Ectodermal cell (in vitro differentiated cells): ENCODE measurements around the gene MNX1.
A peak's percentile ranks its signal among the peaks of the same experiment; 100 is the strongest.

ENCODE experiments used
- H3K27ac ChIP-seq: 2 replicates; pipeline ENCODE4 v1.7.0; 2013; ENCODE audit warnings: mild to moderate bottlenecking, low read depth, low read length; ENCODE audit not compliant: insufficient read depth, poor library complexity, severe bottlenecking
- H3K27me3 ChIP-seq: 2 replicates; pipeline ENCODE4 v1.7.0; 2013; ENCODE audit warnings: mild to moderate bottlenecking, low read length; ENCODE audit not compliant: insufficient read depth, control insufficient read depth, poor library complexity, severe bottlenecking
- H3K36me3 ChIP-seq: one replicate; pipeline ENCODE4 v1.7.0; 2013; ENCODE audit warnings: low read length; ENCODE audit not compliant: control insufficient read depth, insufficient read depth
- H3K4me1 ChIP-seq: one replicate; pipeline ENCODE4 v1.7.0; 2013; ENCODE audit warnings: low read length; ENCODE audit not compliant: control insufficient read depth, insufficient read depth
- H3K4me3 ChIP-seq: 2 replicates; pipeline ENCODE4 v1.7.0; 2013; ENCODE audit warnings: low read depth, low read length, control low read depth; ENCODE audit not compliant: insufficient read depth
- H3K9me3 ChIP-seq: 2 replicates; pipeline ENCODE4 v1.7.0; 2013; ENCODE audit warnings: mild to moderate bottlenecking, low read length, moderate library complexity; ENCODE audit not compliant: control insufficient read depth
- WGBS, 2 experiments: methylation state at CpG; one replicate each; pipeline ENCODE4 v1.1.7; 2013; ENCODE audit warnings: missing lambda C conversion rate in 2 of 2; 5-methylcytosine and 5-hydroxymethylcytosine counted together

Gene MNX1

GRCh38 chr7:157003445-157003755 lies 7.1 kb downstream of the MNX1 start:
- Histone ChIP-seq H3K4me3 (no peak overlapping the region), H3K36me3 (no peaks in the 10 kb centered on the region), H3K4me1 (peaks cover 31% of the 10 kb centered on the region), H3K27me3 (peaks cover 100% of the 10 kb centered on the region), H3K9me3 (no peaks in the 10 kb centered on the region), H3K27ac (no peak overlapping the region)
- WGBS, 2 experiments: 2% methylated on average over 6 of the region's 6 CpGs

DNA sequence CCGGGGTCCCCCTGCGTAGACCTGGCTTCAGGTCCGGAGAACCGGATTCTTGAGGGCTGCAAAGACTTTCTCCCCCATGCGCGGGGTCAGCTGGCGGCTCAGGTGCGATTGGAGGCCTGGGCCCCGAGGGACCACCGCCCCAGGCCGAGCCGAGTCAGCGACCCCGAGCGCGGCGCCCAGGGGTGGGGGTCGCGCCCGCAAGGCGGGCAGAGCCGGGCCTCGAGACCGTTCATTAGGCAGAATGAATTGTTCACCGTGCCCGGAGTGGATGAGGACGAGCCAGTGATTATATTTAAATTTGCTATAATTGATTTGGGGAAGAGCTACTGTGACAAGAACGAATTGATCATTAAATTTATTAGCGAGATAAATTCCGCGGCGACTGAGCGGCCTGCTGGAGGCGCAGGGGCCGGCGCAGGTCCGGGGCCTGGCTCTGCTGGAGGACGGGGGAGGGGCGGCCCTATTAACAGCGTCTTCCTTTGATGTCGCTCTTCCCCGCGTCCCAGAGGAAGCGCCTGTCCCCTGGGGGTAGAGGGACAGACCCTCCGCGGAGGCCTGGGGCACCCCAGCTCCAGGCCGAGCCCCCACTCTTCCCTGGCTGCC lies 7.5 kb downstream of the MNX1 start:
- Histone ChIP-seq H3K9me3 (no peaks in the 10 kb centered on the region), H3K4me3 (no peak overlapping the region), H3K4me1 (peaks cover 31% of the 10 kb centered on the region), H3K27me3 (peaks cover 100% of the 10 kb centered on the region), H3K36me3 (no peaks in the 10 kb centered on the region), H3K27ac (no peak overlapping the region)
- WGBS, 2 experiments: 1% methylated on average over 47 of the region's 47 CpGs

DNA sequence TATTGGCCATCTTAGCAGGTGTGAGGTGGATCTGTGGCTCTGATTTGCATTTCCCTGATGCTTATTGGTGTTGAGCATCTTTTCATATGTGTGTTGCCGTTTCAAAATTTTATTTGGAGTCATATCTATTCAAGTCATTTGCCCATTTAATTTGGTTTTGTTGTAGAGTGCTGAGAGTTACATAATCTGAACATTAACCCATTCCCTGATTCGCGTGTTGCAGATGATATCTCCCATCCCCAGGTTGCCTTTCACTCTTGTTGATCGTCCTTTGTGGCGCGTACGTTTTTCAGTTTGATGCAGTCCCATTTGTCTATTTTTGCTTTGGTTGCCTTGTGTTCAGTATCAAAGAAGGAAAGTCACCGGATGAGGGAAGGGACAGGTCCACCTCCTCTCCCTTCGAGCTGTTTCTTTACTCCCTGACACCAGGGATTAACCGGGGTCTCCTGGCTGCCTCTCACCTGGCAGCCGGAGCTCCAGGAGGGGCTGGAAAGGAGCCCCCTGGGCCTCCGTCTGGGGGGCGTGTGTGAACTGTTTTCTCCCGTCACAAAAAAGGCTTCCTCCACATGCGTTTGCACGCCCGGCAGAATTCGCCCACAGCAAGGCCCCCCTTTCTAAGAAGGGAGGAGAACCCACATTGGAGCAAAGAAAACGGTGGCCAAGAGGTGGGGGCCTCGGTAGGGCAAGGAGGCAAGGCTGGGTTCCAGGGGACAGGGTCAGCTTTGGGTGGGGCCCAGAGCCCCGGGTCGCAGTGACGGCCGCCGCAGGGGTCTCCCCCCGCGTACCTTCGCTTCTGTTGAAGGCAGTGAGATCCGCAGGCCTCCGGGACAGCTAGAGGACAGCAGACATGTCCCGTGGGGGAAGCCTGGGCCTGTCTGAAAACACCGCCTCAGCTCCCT lies 8.3 kb downstream of the MNX1 start:
- no peak overlapping the region for H3K27ac ChIP-seq
- H3K27me3 ChIP-seq: peaks cover 100% of the 10 kb centered on the region
- H3K36me3 ChIP-seq: no peaks in the 10 kb centered on the region
- H3K4me3 ChIP-seq: no peak overlapping the region
- peaks cover 31% of the 10 kb centered on the region for H3K4me1 ChIP-seq
- WGBS, 2 experiments: 4 to 5% methylated on average over 31 to 32 of the region's 32 CpGs
- H3K9me3 ChIP-seq: no peaks in the 10 kb centered on the region

DNA sequence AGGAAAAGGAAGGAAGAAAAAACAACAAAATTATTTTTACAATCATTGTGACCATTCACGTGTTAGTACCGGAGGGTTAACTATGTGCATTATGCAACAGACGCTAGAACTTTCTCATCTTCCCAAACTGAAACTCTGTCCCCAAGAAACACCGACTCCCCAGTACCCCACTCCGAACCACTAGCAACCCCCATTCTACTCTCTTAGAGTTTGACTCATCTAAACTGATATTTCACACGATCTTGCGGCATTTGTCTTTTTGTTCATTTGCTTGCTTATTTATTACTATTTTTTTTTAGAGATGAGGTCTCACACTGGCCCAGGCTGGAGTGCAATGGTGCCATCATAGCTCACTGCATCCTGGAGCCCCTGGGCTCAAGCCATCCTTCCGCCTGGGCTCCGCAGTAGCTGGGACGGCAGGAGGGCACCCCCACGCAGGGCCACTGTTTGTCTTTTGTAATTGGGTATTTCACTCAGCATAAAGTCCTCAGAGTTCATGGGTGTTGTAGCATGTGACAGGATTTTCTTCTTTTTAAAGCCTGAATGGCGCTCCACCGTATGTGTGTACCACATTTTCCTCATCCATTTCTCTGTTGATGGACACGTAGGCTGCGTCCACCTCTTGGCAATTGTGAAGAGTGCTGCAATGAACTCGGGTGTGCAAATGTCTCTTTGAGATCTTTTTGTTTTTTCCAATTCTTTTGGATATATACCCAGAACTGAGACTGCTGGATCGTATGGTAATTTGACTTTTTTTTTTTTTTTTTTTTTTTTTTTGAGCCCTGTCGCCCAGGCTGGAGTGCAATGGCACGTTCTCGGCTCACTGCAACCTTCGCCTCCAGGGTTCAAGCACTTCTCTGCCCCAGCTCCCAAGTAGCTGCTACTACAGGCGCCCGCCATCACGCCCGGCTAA lies 9.5 kb downstream of the MNX1 start:
- WGBS, 2 experiments: 9% methylated on average over 24 to 25 of the region's 25 CpGs
- no peaks in the 10 kb centered on the region for H3K9me3 ChIP-seq
- H3K27ac ChIP-seq: no peak overlapping the region
- no peak overlapping the region for H3K4me3 ChIP-seq
- peaks cover 100% of the 10 kb centered on the region for H3K27me3 ChIP-seq
- no peaks in the 10 kb centered on the region for H3K36me3 ChIP-seq
- H3K4me1 ChIP-seq: peaks cover 31% of the 10 kb centered on the region

GRCh38 chr7:156999958-157000726 lies 10.3 kb downstream of the MNX1 start:
- Histone ChIP-seq H3K9me3 (no peaks in the 10 kb centered on the region), H3K36me3 (no peaks in the 10 kb centered on the region), H3K27ac (no peak overlapping the region), H3K4me1 (peaks cover 31% of the 10 kb centered on the region), H3K27me3 (peaks cover 97% of the 10 kb centered on the region), H3K4me3 (peak overlapping the region; percentile 21)
- WGBS, 2 experiments: 0 to 1% methylated on average over 69 to 72 of the region's 75 CpGs

GRCh38 chr7:156998988-156999957 lies 11.2 kb downstream of the MNX1 start:
- Histone ChIP-seq H3K27me3 (peaks cover 88% of the 10 kb centered on the region), H3K27ac (no peak overlapping the region), H3K9me3 (no peaks in the 10 kb centered on the region), H3K4me1 (peaks cover 29% of the 10 kb centered on the region), H3K4me3 (peak overlapping the region; percentile 21), H3K36me3 (no peaks in the 10 kb centered on the region)
- 2% methylated on average over 57 of the region's 57 CpGs for WGBS, 2 experiments

GRCh38 chr7:156994417-156994816 lies 16.0 kb downstream of the MNX1 start:
- Histone ChIP-seq H3K4me3 (no peak overlapping the region), H3K36me3 (no peaks in the 10 kb centered on the region), H3K4me1 (peaks cover 2% of the 10 kb centered on the region), H3K9me3 (no peaks in the 10 kb centered on the region), H3K27me3 (peaks cover 49% of the 10 kb centered on the region), H3K27ac (no peak overlapping the region)
- WGBS, 2 experiments: 80 to 91% methylated on average over 8 of the region's 8 CpGs

DNA sequence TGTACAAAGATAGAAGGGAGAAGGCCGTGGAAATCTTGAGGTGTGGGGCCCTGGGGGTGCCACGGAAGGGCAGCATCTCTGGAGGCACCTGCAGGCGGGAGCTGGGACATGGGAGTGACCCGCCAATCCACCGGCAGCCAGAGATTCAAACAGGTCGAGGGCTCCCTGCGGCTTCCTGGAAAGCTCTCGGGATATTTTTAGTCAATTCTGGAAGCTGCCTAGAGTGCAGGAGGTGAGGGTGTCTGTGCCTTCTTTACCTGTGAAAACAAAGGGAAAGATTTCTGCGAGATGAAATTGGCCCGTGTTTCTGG lies 16.6 kb downstream of the MNX1 start:
- WGBS, 2 experiments: 77 to 78% methylated on average over 10 of the region's 10 CpGs
- H3K9me3 ChIP-seq: no peaks in the 10 kb centered on the region
- no peaks in the 10 kb centered on the region for H3K36me3 ChIP-seq
- H3K4me1 ChIP-seq: no peaks in the 10 kb centered on the region
- H3K27me3 ChIP-seq: peaks cover 44% of the 10 kb centered on the region
- no peak overlapping the region for H3K4me3 ChIP-seq
- H3K27ac ChIP-seq: no peak overlapping the region
